OCI-LY7 (cell line): ENCODE data around the gene ACTRT2. TPM values are rescaled to one million over a fixed set of nuclear protein-coding genes. Genes with fewer than 3 reads are reported as not detected.

Source experiments
- BruUV-seq: library from RNA; stranded (reverse); fragments of 400-500 nt; replicated peaks from 2 replicates; lab custom pipeline; 2021; lab: Mats Ljungman, UMichigan
- CTCF ChIA-PET: fragments of 300-600 bp; sonication (Branson Sonifier 250); formaldehyde crosslinking; loops from one replicate; lab custom pipeline; 2022; ENCODE audit warnings: antibody characterized with exemption; ENCODE audit not compliant: unreplicated experiment; lab: Charles Lee
- POLR2A ChIA-PET: fragments of 300-600 bp; sonication (Branson Sonifier 250); formaldehyde crosslinking; loops from one replicate; lab custom pipeline; 2022; ENCODE audit warnings: antibody characterized with exemption; lab: Charles Lee
- DNase-seq: peaks from one replicate; pipeline ENCODE4 v3.0.0-alpha.2; 2015; ENCODE audit warnings: low spot score
- H2AFZ ChIP-seq: fragments of 200-600 bp; sonication (generic), shearing (Covaris generic); 2 replicates; pipeline ENCODE4 v1.6.1; 2014; ENCODE audit warnings: mild to moderate bottlenecking, antibody characterized with exemption, low read length, moderate library complexity
- H3K27ac ChIP-seq: fragments of 200-600 bp; sonication (generic); 2 replicates; pipeline ENCODE4 v1.5.1; 2014; ENCODE audit warnings: mixed run types, low read depth, mild to moderate bottlenecking, moderate library complexity, low read length, inconsistent platforms; ENCODE audit not compliant: poor library complexity, severe bottlenecking
- H3K36me3 ChIP-seq: fragments of 200-600 bp; sonication (generic); 2 replicates; pipeline ENCODE4 v1.6.1; 2014; ENCODE audit warnings: mild to moderate bottlenecking, antibody characterized with exemption, low read length, moderate library complexity, mixed read lengths; ENCODE audit not compliant: insufficient read depth
- H3K4me1 ChIP-seq: fragments of 200-600 bp; sonication (generic); 2 replicates; pipeline ENCODE4 v1.5.1; 2014; ENCODE audit warnings: mild to moderate bottlenecking, low read length; ENCODE audit not compliant: insufficient read depth, poor library complexity, severe bottlenecking
- H3K4me2 ChIP-seq: fragments of 200-600 bp; sonication (generic); 2 replicates; pipeline ENCODE4 v1.6.1; 2014; ENCODE audit warnings: mild to moderate bottlenecking, low read length
- H3K4me3 ChIP-seq: fragments of 200-600 bp; sonication (generic); 2 replicates; pipeline ENCODE4 v1.5.1; 2014; ENCODE audit warnings: mild to moderate bottlenecking, low read depth, low read length; ENCODE audit not compliant: poor library complexity, severe bottlenecking
- H3K79me2 ChIP-seq: fragments of 200-600 bp; sonication (generic); 2 replicates; pipeline ENCODE4 v1.6.1; 2016; ENCODE audit warnings: low read depth, mild to moderate bottlenecking, low read length, moderate library complexity, mixed read lengths; ENCODE audit not compliant: insufficient read depth
- H3K9me2 ChIP-seq: fragments of 200-600 bp; sonication (generic); 2 replicates; pipeline ENCODE4 v1.6.1; 2016; ENCODE audit warnings: mild to moderate bottlenecking, low read length, mixed read lengths; ENCODE audit not compliant: insufficient read depth
- H3K9me3 ChIP-seq: fragments of 200-600 bp; sonication (generic); 2 replicates; pipeline ENCODE4 v1.6.1; 2014; ENCODE audit warnings: mild to moderate bottlenecking, mixed run types, low read length, mixed read lengths
- H4K20me1 ChIP-seq: fragments of 200-600 bp; sonication (generic); 2 replicates; pipeline ENCODE4 v1.6.1; 2014; ENCODE audit warnings: mild to moderate bottlenecking, antibody characterized with exemption, low read length, moderate library complexity, mixed read lengths; ENCODE audit not compliant: insufficient read depth
- EZH2phosphoT487 ChIP-seq: fragments of 200-600 bp; sonication (generic); IDR thresholded peaks from 2 replicates; pipeline ENCODE4 v1.6.1; 2018; ENCODE audit warnings: low read depth, borderline replicate concordance, mild to moderate bottlenecking, mixed run types, antibody characterized with exemption, low read length, moderate library complexity, mixed read lengths
- intact Hi-C: fragments of 100-400 bp; cut with micrococcal nuclease; formaldehyde crosslinking; loops from one replicate; pipeline ENCODE4 v1.10.0; 2022; ENCODE audit not compliant: unreplicated experiment
- total RNA-seq, 2 experiments: library from RNA; depleted of rRNA in 1 of 2; stranded (reverse); fragments of >200 nt in 1 of 2; shearing (Covaris generic) in 1 of 2; gene quantifications; 2 replicates each; pipeline ENCODE4 v1.2.3, GENCODE V29; 2014 to 2022
- TF ChIP-seq, protein P1 (sequence below): fragments of 200-600 bp; sonication (generic); conservative IDR thresholded peaks from 2 replicates; pipeline ENCODE4 v1.5.1; 2014; ENCODE audit warnings: mild to moderate bottlenecking, antibody characterized with exemption, low read length, moderate library complexity, mixed read lengths

ACTRT2 gene
- total RNA-seq, 2 experiments from 2014 or later: not detected

GRCh38 chr1:3071565-3072390 is 50.5 kb downstream of the ACTRT2 start:
- Histone ChIP-seq H3K9me3 (no peaks in the 10 kb centered on the region), H3K27ac (no peak overlapping the region), H3K4me1 (no peaks in the 10 kb centered on the region), H4K20me1 (no peaks in the 10 kb centered on the region), H3K79me2 (no peaks in the 10 kb centered on the region), H3K4me3 (no peak overlapping the region), H3K9me2 (no peaks in the 10 kb centered on the region), H3K4me2 (no peak overlapping the region), H2AFZ (no peak overlapping the region), H3K36me3 (no peaks in the 10 kb centered on the region)
- DNase-seq: no peak
- POLR2A ChIA-PET: no interaction called here
- intact Hi-C loops: no loop called here
- no peak for TF ChIP-seq EZH2phosphoT487
- TF ChIP-seq, protein P1, sequence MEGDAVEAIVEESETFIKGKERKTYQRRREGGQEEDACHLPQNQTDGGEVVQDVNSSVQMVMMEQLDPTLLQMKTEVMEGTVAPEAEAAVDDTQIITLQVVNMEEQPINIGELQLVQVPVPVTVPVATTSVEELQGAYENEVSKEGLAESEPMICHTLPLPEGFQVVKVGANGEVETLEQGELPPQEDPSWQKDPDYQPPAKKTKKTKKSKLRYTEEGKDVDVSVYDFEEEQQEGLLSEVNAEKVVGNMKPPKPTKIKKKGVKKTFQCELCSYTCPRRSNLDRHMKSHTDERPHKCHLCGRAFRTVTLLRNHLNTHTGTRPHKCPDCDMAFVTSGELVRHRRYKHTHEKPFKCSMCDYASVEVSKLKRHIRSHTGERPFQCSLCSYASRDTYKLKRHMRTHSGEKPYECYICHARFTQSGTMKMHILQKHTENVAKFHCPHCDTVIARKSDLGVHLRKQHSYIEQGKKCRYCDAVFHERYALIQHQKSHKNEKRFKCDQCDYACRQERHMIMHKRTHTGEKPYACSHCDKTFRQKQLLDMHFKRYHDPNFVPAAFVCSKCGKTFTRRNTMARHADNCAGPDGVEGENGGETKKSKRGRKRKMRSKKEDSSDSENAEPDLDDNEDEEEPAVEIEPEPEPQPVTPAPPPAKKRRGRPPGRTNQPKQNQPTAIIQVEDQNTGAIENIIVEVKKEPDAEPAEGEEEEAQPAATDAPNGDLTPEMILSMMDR: no peak
- no TSS peak for BruUV-seq
- CTCF ChIA-PET: no interaction called here

Other genes with a start within 250 kb of the ACTRT2 start
- gene TTC34, start 219.8 kb upstream of the ACTRT2 start, total RNA-seq (2014; rRNA removed; shearing (Covaris generic)): 0.77 and 1.1 TPM in 2 replicates
- gene TTC34, start 219.8 kb upstream of the ACTRT2 start, total RNA-seq (2022): 2.2 TPM in 2 replicates
- gene PRDM16, start 47.7 kb downstream of the ACTRT2 start, total RNA-seq (2014; rRNA removed; shearing (Covaris generic)): not detected in 2 replicates
- gene PRDM16, start 47.7 kb downstream of the ACTRT2 start, total RNA-seq (2022): not detected in 2 replicates